ENCODE results near the gene AGBL4. TPM values are rescaled to one million over a fixed set of nuclear protein-coding genes. Genes with fewer than 3 reads are reported as not detected.

Gene AGBL4
- total and polyA plus RNA-seq, 9 of the 15 experiments (the other 6 are each of a cell fraction or from before 2014, with no cell fraction given): 0.11 TPM; not detected in 7

- no peaks in the 10 kb centered on the region for H4K20me1 ChIP-seq (replicated peaks; ENCODE audit: control insufficient read depth, insufficient read depth, low read length)
- TF ChIP-seq CBX5 (IDR thresholded peaks at IDR 0.05; ENCODE audit: borderline replicate concordance, low read depth): no peak
- TF ChIP-seq SMAD4 (CRISPR knock-in tag; conservative IDR thresholded peaks at IDR 0.05): no peak
- no peak for TF ChIP-seq MIER1 (IDR thresholded peaks at IDR 0.05; ENCODE audit: low read depth)
- no peak for TF ChIP-seq TEAD1 (CRISPR knock-in tag; IDR thresholded peaks at IDR 0.05)
- H3K4me2 ChIP-seq (ENCODE audit: insufficient read depth, low read length): no peak overlapping the region
- no peaks in the 10 kb centered on the region for H3K36me3 ChIP-seq (ENCODE audit: control insufficient read depth, insufficient read depth, low read length)
- no peak overlapping the region for H3K27ac ChIP-seq (ENCODE audit: extremely low read depth, low read depth, low read length)
- no peaks in the 10 kb centered on the region for H3K4me1 ChIP-seq (replicated peaks in 1 of 2; ENCODE audit: control insufficient read depth in 2 of 2, insufficient read depth in 2 of 2, low read length in 2 of 2)
- POLR2A ChIA-PET: no interaction called here
- intact Hi-C loops (cut with micrococcal nuclease): no loop called here
- no TSS peak for BruUV-seq (replicated peaks)
- H3K27me3 ChIP-seq (ENCODE audit: control insufficient read depth in 2 of 2, insufficient read depth in 2 of 2, low read length in 2 of 2): no peaks in the 10 kb centered on the region; a peak in 1 of 5 replicates
- CTCF ChIA-PET (ENCODE audit: low intra/inter-chr PET ratio): no interaction called here
- H3K9me1 ChIP-seq (ENCODE audit: control insufficient read depth, insufficient read depth, low read length): no peaks in the 10 kb centered on the region
- DNase-seq (ENCODE audit: extremely low read depth in 1 of 4, low spot score in 3 of 4): no peak
- no peak overlapping the region for H3K4me3 ChIP-seq
- H2AFZ ChIP-seq (ENCODE audit: low read depth, low read length): no peak overlapping the region
- WGBS (ENCODE audit: insufficient coverage, low coverage, missing lambda C conversion rate): 0% methylated on average over 1 of the region's 1 CpG
- in situ Hi-C loops (cut with MboI): no loop called here
- no peak for ATAC-seq
- H3K9me3 ChIP-seq (replicated peaks; ENCODE audit: control insufficient read depth, insufficient read depth, low read depth, low read length): no peaks in the 10 kb centered on the region
- H3K9ac ChIP-seq (ENCODE audit: insufficient read depth in 1 of 2, low read depth in 2 of 2, low read length in 2 of 2): no peak overlapping the region
- FAIRE-seq: no peak
- H3K79me2 ChIP-seq (ENCODE audit: control insufficient read depth, insufficient read depth, low read length): no peaks in the 10 kb centered on the region
These were observed 1306.7 kb downstream of the AGBL4 start for GRCh38 chr1:48717082-48717481.

GRCh38 chr1:48715921-48716320, 1307.8 kb downstream of the AGBL4 start:
- FAIRE-seq: no peak
- TF ChIP-seq ATF4 (CRISPR knock-in tag; IDR thresholded peaks at IDR 0.05) (no peak), MTA3 (IDR thresholded peaks at IDR 0.05; ENCODE audit: borderline replicate concordance) (no peak), ZFX (CRISPR knock-in tag; IDR thresholded peaks at IDR 0.05) (no peak), NFXL1 (CRISPR knock-in tag; IDR thresholded peaks at IDR 0.05) (no peak), SMARCA5 (IDR thresholded peaks at IDR 0.05) (no peak), GABPB1 (CRISPR knock-in tag; IDR thresholded peaks at IDR 0.05) (no peak), ZNF584 (CRISPR knock-in tag; IDR thresholded peaks at IDR 0.05; ENCODE audit: low read depth) (no peak), BCLAF1 (IDR thresholded peaks at IDR 0.05; ENCODE audit: borderline replicate concordance in 1 of 2, control insufficient read depth in 1 of 2, low read depth in 2 of 2, low read length in 1 of 2) (no peak), WHSC1 (IDR thresholded peaks at IDR 0.05; ENCODE audit: low read length) (no peak), ASH1L (IDR thresholded peaks at IDR 0.05; ENCODE audit: borderline replicate concordance, low read depth, partially characterized antibody) (no peak)

More at GRCh38 chr1:48715921-48716320, 1307.8 kb downstream of the AGBL4 start:
- Histone ChIP-seq H3K36me3 (ENCODE audit: control insufficient read depth, insufficient read depth, low read length) (no peaks in the 10 kb centered on the region), H3K4me1 (replicated peaks in 1 of 2; ENCODE audit: control insufficient read depth in 2 of 2, insufficient read depth in 2 of 2, low read length in 2 of 2) (no peaks in the 10 kb centered on the region), H3K79me2 (ENCODE audit: control insufficient read depth, insufficient read depth, low read length) (no peaks in the 10 kb centered on the region), H3K9me1 (ENCODE audit: control insufficient read depth, insufficient read depth, low read length) (no peaks in the 10 kb centered on the region), H3K27ac (ENCODE audit: extremely low read depth, low read depth, low read length) (no peak overlapping the region), H3K4me2 (ENCODE audit: insufficient read depth, low read length) (no peak overlapping the region), H2AFZ (ENCODE audit: low read depth, low read length) (no peak overlapping the region), H3K4me3 (no peak overlapping the region), H3K9me3 (replicated peaks; ENCODE audit: control insufficient read depth, insufficient read depth, low read depth, low read length) (no peaks in the 10 kb centered on the region), H3K9ac (ENCODE audit: insufficient read depth in 1 of 2, low read depth in 2 of 2, low read length in 2 of 2) (no peak overlapping the region), H4K20me1 (replicated peaks; ENCODE audit: control insufficient read depth, insufficient read depth, low read length) (no peaks in the 10 kb centered on the region), H3K27me3 (ENCODE audit: control insufficient read depth in 2 of 2, insufficient read depth in 2 of 2, low read length in 2 of 2) (no peaks in the 10 kb centered on the region; a peak in 1 of 5 replicates)
- ChIA-PET POLR2A (no interaction called here), CTCF (ENCODE audit: low intra/inter-chr PET ratio) (no interaction called here)
- ATAC-seq: no peak
- intact Hi-C loops (cut with micrococcal nuclease) (no loop called here), in situ Hi-C loops (cut with MboI) (no loop called here)
- DNase-seq (ENCODE audit: extremely low read depth in 1 of 4, low spot score in 3 of 4): no peak
- BruUV-seq (replicated peaks): no TSS peak
- WGBS (ENCODE audit: insufficient coverage, low coverage, missing lambda C conversion rate): 0% methylated on average over 5 of the region's 5 CpGs
